ENCODE measurements around the gene PIWIL1. TPM values are rescaled to one million over a fixed set of nuclear protein-coding genes. Genes with fewer than 3 reads are reported as not detected.

PIWIL1 gene
- not detected in 2 replicates for total RNA-seq

GRCh38 chr12:130337488-130338303 is at the start of gene PIWIL1:
Gene PIWIL1 (plus strand): TSS chr12:130337887. CDS start chr12:130342592, 4,705 bp downstream.

Other genes starting within 250 kb of the PIWIL1 start
- not detected in 2 replicates for gene FZD10, start 175.4 kb upstream of the PIWIL1 start, total RNA-seq